ENCODE data around the gene CDK6. TPM values are rescaled to one million over a fixed set of nuclear protein-coding genes. Genes with fewer than 3 reads are reported as not detected.

The CDK6 gene
- total and polyA plus RNA-seq, 4 donors = 1.6 to 66.4 (median 12.1) TPM

- ATAC-seq (ENCODE audit: insufficient read depth, low FRiP score) (peak; percentile 76), DNase-seq (peak in 2 of 3 donors; percentile 71 to 73)
- TF ChIP-seq CTCF (IDR thresholded peaks at IDR 0.05; ENCODE audit: control extremely low read depth, extremely low read depth) = no peak
- H3K27me3 ChIP-seq (ENCODE audit: control insufficient read depth in 3 of 3, insufficient read depth in 3 of 3, low read length in 2 of 3) = no peaks in the 10 kb centered on the region
- H3K36me3 ChIP-seq (ENCODE audit: control insufficient read depth in 4 of 4, insufficient read depth in 4 of 4, low read length in 4 of 4) = peaks cover 0 to under 1% (median 0%) of the 10 kb centered on the region in 4 donors
- peak overlapping the region in 1 of 2 donors; percentile 66 for H3K27ac ChIP-seq (ENCODE audit: low read depth in 1 of 2, low read length in 1 of 2)
- 1 to 8% methylated on average over 2 of the region's 2 CpGs for WGBS, 2 donors
- H3K4me3 ChIP-seq = no peak overlapping the region
- H3K9me3 ChIP-seq (ENCODE audit: control insufficient read depth in 4 of 4, insufficient read depth in 3 of 4, low read length in 3 of 4) = peaks cover 0 to 5% (median under 1%) of the 10 kb centered on the region in 4 donors
- H3K4me1 ChIP-seq (ENCODE audit: control insufficient read depth in 5 of 5, insufficient read depth in 5 of 5, low read length in 5 of 5) = peaks cover 0 to 23% (median 5%) of the 10 kb centered on the region in 5 donors
- no peak overlapping the region for H3K9ac ChIP-seq (ENCODE audit: insufficient read depth in 1 of 2, low read length in 2 of 2)
Observed at GRCh38 chr7:92633211-92633906, 203.0 kb downstream of the CDK6 start.

- 92 to 95% methylated on average over 1 of the region's 1 CpG for WGBS, 2 donors
- Histone ChIP-seq H3K9ac (ENCODE audit: insufficient read depth in 1 of 2, low read length in 2 of 2) (no peak overlapping the region), H3K9me3 (ENCODE audit: control insufficient read depth in 4 of 4, insufficient read depth in 3 of 4, low read length in 3 of 4) (peaks cover 0 to 5% (median under 1%) of the 10 kb centered on the region in 4 donors), H3K4me3 (no peak overlapping the region), H3K36me3 (ENCODE audit: control insufficient read depth in 4 of 4, insufficient read depth in 4 of 4, low read length in 4 of 4) (no peaks in the 10 kb centered on the region), H3K4me1 (ENCODE audit: control insufficient read depth in 5 of 5, insufficient read depth in 5 of 5, low read length in 5 of 5) (peaks cover 0 to 23% (median 5%) of the 10 kb centered on the region in 5 donors), H3K27me3 (ENCODE audit: control insufficient read depth in 3 of 3, insufficient read depth in 3 of 3, low read length in 2 of 3) (no peaks in the 10 kb centered on the region), H3K27ac (ENCODE audit: low read depth in 1 of 2, low read length in 1 of 2) (peak overlapping the region in 1 of 2 donors; percentile 56)
- no peak for DNase-seq
- ATAC-seq (ENCODE audit: insufficient read depth, low FRiP score) = no peak
- no peak for TF ChIP-seq CTCF (IDR thresholded peaks at IDR 0.05; ENCODE audit: control extremely low read depth, extremely low read depth)
Observed at GRCh38 chr7:92632791-92633190, 203.6 kb downstream of the CDK6 start.

- WGBS, 2 donors = 87 to 92% methylated on average over 2 of the region's 2 CpGs
- H3K27ac ChIP-seq (ENCODE audit: low read depth in 1 of 2, low read length in 1 of 2) = no peak overlapping the region
- no peak overlapping the region for H3K9ac ChIP-seq (ENCODE audit: insufficient read depth in 1 of 2, low read length in 2 of 2)
- no peaks in the 10 kb centered on the region for H3K27me3 ChIP-seq (ENCODE audit: control insufficient read depth in 3 of 3, insufficient read depth in 3 of 3, low read length in 2 of 3)
- H3K4me1 ChIP-seq (ENCODE audit: control insufficient read depth in 5 of 5, insufficient read depth in 5 of 5, low read length in 5 of 5) = peaks cover 0 to 23% (median 5%) of the 10 kb centered on the region in 5 donors
- no peak overlapping the region for H3K4me3 ChIP-seq
- DNase-seq (no peak), ATAC-seq (ENCODE audit: insufficient read depth, low FRiP score) (no peak)
- no peak for TF ChIP-seq CTCF (IDR thresholded peaks at IDR 0.05; ENCODE audit: control extremely low read depth, extremely low read depth)
- peaks cover 0 to 5% (median under 1%) of the 10 kb centered on the region in 4 donors for H3K9me3 ChIP-seq (ENCODE audit: control insufficient read depth in 4 of 4, insufficient read depth in 3 of 4, low read length in 3 of 4)
- H3K36me3 ChIP-seq (ENCODE audit: control insufficient read depth in 4 of 4, insufficient read depth in 4 of 4, low read length in 4 of 4) = no peaks in the 10 kb centered on the region
Observed at GRCh38 chr7:92631850-92632487, 204.4 kb downstream of the CDK6 start.

All from lung (tissue), 12 donors.